Stimulated activated CD4-positive, alpha-beta T cell treated with anti-CD3 and anti-CD28 coated beads, Interleukin-4, amount 100 ng/mL, for 1 hour (primary cell): ENCODE measurements around the gene NCOR2.

ENCODE experiments used
- DNase-seq: peaks from one replicate; pipeline ENCODE4 v3.0.0-alpha.2; 2020

NCOR2 gene

DNA sequence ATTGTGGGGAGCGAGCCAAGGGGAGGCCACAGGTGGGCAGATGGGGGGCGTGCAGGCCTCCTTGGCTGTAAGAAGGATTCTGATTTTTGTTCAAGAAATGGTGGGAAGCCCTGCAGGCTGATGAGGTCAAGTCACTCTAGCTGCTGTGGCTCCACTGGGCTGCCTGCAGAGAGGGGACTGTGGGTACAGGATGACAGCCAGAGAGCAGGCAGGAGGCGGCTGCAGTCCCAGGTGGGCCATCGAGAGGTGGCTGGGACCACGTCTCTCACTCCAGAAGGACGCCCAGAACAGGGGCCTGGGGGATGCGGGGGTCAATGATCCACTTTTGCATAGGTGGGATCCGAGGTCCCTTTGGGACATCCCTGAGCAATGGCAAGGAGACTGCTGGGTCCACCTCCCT is 9.1 kb downstream of the NCOR2 start:
- DNase-seq, result no peak

DNA sequence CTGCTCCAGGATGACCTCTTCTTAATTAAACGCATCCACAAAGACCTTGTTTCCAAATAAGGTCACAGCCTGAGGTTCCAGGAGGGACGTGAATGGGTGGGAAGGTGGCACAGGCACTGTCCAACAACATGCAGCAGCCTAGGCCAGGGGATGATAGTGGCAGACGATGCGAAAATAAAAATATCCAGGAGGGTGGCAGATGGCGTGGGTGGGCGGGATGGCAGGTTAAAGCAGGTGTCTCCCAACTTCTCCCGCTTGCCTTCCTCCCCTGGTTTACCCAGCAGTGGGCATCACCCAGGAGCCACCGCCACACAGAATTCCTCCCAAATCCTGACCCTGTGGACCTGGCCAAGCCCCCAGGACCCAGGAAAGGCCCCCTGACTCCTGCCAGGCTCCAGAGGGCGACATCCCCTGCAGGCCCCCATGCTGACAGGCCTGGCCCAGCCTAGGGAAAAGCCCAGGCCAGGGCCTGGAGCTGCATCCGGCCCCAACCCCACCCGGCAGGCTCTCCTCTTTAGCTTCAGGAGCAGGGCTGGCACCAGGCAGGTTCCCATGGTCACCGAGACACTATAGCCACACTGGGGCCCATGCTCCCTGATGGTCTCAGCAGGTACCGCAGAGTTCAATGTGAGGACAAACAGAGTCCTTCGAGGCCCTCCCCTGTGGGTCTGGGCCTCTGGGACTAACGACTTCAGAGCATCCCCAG is 9.7 kb downstream of the NCOR2 start:
- DNase-seq, result no peak

DNA sequence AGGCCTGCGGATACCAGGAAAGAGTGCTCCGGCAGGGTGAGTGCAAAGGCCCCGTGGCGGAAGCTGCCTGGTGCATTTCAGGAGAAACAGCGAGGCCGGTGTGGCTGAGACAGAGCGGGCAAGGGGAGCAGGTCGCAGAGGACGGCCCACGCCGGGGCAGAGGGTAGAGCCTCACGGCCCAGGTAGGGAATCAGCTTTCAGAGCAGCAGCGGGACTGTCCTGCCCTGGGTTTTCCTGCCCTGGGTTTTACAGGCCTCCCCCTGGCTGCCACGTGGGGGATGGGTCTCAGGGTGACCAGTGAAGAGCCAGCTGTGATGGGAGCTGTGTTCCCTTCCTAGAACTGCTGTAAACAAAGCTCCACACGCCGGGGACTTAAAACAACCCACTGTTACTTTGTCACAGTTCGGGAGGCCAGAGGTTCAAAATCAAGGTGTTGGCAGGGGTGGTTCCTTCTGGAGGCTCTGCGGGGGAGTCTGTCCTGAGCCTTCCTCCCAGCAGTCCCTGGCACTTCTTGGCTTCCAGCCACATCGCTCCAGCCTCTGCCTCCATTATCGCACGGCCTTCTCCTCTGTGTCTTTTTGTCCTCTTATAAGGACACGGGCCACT is 10.4 kb downstream of the NCOR2 start:
- no peak for DNase-seq

DNA sequence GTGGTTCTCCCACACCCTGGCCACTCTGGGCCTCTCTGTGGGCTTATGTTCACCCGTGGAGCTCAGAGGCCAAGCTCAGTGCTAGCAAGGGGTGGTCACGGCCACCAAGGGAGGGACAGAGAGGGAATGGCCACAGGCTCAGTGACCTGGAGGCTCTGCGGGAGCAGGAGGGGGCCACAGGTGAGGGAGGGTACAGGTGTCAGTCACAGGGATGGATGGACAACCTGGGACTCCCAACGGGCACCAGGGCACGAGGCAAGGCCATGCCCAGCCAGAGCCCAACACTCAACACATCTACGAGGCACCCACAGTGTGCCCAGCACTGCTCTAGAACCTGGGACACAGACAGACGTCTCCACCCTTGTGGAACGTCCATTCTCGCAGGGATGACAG is 11.3 kb downstream of the NCOR2 start:
- no peak for DNase-seq

DNA sequence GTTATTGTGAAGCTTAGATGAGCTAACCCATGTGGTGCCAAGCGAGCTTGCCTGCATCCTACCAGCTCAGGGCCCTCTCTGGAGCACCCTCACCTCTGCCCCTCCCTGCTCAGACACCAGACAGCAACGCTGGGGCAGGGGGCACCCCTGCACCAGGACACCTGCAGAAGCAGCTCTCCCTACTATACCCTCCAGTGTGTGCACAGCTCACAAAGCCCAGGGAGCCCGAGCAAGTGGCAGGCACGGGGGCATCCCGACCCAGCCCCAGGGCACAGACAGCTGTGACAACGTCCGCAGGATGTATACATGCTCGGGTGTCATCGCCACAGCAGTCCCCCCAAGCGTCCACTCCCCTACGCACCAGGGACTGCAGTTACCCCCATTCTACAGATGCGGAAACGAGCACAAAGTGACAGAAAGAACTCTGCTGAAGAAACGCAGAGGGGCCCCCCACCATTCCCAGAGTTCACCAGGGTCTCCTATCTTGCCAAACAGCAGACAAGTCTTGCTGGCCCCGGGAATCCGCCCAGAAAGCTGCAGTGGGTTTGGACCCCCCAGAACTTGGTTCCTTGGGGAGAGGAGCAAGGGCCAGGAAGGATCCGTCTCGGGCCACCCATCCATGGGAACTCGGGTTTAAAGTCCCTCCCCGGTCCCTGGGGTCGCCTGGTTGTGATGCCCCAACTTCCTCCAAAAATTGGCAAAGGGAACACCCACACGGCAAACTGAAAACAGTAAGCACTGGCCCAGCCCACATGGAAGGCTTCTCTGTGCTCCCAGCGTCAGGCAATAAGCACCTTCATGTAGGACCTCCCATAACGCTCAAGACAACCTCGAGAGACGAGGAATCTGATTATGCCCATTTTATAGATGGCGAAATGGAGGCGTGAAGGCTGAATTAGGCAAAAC is 12.0 kb downstream of the NCOR2 start:
- no peak for DNase-seq

DNA sequence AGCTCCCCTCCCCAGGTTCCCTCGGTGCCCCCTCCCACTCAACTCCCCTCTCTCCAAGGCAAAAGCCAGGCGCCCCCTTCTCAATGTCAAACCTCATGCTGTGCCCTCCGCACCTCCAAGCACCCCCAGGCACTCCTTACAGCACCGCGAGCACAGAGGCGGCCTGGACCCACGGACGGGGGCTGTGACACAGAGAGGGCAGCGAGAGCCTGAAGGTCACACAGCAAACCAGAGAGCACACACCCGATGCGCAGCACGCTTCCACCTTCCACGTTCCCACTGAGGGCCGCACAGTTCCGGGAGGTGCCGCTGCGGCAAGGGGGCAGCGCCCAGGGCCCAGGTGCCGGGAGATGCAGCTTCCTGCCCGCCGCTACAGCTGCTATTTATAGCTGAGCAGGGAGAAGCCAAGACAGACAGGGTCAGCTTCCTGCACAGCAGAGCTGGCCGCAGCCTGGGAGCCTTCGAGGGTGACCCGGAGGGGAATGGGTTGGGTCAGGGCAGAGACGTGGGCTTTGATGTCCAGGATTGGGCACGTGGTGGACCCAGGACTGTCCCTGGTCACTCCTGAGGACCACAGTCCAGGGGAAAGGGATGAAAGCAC is 12.9 kb downstream of the NCOR2 start:
- DNase-seq, result no peak

DNA sequence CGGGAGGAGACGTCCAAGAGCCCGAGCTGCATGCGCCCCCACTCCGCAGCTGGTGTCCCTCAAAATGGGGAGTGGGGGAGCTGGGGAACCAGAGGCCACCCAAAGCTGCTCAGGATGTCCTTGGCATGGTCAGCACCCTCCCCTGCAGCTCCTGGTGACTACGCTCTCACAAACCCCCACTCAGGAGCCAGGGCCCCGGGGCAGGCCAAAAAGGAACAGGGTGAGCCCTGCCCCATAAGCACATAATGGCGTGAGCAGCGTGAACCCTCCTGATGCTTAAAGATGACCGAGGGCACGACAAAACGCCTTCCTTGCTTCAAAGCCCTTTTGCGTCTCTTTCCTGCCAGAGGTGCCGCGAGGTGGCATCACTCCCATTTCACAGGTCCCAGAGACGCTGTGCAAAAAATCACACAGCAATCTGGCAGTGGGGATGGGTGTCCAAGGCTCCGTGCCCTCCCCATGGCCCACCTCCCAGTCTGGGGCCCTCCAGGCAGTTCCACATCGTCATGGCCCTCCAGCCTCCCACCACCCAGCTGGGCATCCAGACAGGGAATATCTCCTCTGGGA is 13.5 kb downstream of the NCOR2 start:
- no peak for DNase-seq

DNA sequence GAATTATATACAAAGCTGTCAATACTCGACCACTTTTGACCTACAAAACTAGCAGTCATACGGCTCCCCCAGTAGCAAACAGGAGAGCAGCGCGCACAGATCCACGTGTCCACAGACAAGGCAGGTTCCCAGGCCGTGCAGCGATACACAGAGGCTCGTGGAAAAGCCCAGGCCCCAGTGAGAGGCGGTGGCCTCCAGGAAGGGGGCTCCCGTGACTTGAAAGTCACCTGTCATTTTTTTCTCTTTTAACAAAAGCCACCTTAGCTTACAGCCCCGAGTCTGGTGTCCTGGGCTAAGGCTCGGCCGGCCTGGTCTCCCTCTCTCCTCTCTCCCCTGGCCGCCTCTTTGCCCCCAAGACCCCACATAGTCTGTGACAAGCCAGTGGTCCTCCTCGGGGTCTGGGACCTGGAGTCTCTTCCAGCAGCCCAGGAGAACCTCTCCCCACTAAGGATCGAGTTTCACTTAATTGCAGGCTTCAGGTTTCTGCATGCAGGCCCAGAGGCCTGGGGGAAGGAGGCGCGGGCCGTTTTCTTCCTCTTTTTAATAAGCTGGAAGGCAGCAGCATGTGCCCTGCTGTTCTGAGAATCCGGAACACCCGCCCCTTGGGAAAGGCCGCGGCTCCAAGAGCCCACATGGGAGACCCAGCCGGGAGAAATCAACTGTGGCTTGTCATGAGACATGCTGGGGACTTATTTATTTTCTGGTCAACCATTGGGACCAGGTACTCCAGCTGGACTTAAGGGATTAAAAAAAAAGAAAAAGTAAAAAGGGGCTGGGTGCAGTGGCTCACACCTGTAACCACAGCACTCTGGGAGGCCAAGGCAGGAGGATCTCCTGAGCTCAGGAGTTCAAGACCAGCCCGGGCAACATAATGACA is 15.9 kb downstream of the NCOR2 start:
- no peak for DNase-seq

DNA sequence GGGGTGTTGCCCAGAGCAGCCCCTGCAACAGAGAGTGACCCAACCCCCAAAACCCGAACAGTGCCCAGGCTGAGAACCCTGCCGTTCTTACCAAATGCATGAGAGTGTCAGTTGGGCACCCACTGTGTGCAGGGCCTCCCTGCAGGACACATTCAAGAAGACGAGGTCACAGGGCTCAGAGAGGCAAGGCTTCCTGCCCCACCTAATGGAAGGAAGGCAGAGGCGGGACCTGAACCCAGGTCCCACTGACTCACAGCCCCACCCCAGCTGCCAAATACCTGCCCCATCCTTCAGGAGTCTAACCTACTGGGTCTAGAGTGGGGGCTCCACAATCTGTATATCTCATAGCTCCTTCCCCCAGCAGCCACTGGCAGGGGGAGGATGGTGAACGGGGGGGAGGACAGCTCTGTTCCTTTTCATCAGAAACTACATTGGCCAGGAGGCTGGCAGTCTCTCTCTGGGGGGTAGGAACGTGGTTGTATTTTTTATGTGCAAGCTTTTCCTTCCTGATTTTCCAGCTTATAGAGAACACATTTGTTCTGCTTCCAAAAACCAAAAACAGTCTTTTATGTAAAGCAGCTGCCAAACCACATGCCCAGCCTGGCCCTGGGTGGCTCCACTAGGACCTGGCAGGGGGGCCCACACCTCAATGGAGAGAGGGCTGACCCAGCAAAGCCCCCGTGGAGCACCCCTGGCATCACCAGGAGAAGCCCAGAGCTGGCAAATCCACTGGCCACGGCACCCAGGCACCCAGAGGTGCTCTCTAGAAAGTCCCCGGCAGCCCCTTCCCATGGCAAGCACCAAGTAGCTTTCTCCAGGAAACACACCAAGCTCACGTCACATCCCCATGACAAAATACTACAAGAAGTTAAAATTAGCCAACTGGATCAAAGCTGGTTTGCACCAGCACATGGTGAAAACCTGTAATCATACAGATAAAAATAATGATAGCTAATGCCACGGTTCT is 17.0 kb downstream of the NCOR2 start:
- DNase-seq, result no peak

DNA sequence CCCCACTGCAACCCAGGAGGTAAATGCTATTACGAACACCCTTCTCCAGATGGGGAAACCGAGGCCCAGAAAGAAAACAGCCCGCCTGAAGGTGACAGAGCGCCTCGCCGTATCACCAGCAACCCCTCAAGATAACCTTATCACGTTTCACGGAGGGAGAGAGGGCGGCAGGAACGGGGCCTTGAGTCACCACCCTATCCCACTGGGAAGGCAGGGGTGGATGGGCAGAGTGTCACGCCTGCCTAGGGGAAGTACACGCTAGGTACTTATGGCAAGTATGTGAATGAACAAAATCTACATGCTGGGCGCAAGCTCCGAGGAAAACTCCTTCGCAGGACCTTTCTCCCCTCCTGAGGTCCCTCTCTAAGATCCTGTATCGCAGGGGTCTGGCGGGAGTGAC is 17.8 kb downstream of the NCOR2 start:
- no peak for DNase-seq

DNA sequence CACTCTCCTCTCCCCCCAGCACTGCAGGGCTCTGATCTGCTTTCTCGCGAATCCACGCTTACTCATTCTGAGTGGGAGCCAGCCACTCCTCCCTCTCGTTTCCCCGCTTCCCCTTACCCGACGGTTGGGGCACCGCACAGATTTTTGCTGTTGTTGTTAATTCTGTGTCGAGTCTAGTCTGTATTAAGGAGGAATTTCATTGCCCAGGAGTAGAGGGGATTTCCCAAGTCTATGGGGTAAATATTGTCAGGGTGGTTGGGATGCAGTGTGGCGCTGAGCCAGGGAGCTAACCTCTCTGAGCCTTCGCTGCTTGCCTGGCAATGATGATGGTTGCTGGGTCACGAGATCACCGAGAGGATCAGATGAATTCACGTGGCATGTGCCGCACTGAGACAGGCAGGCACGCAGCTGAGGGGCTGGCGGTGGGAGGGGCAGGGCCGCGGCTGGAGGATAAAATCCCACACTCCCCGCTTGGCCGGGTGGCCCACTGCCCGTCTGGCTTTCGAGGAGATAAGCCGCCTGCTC is 18.5 kb downstream of the NCOR2 start:
- peak; percentile 47 for DNase-seq

DNA sequence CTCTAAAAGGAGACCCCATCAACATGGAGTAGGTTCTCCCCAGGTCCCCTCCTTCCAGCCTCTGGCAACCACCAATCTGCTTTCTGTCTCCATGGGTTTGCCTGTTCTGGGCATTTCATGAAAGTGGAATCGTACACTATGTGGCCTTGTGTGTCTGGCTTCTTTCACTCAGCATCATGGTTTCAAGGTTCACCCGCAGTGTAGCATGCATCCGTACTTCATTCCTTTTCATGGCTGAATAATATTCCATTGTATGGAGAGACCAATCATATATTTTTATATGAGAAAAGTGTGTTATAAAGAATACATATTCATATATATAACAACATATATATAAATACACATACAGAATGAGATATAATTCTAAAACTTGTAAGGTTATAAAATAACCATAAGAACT is 19.8 kb downstream of the NCOR2 start:
- DNase-seq, result no peak

DNA sequence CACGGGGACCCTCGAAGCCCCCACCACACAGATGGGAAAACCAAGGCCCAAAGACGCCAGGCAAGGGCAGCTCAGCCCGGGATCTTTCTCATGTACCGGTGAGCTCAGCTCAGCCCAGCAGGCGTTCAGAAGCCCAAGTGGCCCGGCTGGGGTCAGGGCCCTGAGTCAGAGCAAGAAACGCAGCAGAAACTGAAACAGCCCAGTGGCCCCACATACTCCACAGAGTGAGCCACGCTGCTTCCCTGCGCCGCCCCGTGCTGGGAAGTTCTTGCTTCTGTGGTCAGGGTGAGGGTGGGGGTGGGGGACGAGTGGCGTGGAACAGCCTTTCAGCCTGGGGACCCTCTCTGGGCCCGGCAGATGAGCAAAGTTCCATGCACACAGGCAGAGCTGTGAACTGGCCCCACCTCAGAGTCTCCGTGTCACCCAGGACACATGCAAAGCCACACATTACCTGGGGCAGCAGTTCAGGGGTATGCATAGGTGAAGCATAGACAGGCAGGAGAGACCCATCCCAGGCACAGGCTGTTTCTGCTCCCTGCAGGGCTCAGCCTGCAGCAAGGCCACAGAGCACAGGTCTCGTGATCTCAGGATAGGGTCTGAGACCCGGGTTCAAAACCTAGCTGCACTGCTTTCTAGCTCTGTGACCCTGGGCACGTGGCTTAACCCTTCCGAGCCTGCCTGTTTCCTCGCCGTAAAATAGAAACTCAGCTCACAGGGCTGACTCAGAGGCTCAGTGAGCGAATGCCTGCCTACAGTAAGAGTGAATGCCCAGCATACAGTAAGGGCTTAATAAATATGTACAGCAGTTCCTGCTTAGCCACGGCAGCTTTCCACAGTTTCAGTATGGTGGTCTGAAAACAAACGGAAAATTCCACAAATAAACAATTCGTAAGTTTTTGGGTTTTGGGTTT is 21.6 kb downstream of the NCOR2 start:
- DNase-seq, result peak; percentile 35

DNA sequence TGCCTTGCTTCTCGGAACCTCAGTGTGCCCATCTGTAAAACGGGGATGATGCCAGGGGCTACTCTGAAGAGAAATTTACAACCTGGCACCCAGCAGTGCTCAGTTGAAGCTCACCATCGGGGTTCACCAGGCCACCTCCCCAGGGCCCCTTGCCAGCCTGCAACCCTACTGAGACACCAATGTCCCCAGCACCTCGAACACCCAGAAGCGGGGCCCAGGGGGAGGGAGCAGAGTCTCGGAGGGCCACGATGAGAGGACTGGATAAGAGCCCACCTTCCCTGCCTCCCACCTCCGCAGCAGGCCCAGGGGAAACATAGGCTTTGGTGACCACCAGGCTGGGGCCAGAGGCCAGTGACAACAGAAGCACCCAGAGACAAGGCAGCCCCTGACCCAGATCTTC is 22.4 kb downstream of the NCOR2 start:
- no peak for DNase-seq

DNA sequence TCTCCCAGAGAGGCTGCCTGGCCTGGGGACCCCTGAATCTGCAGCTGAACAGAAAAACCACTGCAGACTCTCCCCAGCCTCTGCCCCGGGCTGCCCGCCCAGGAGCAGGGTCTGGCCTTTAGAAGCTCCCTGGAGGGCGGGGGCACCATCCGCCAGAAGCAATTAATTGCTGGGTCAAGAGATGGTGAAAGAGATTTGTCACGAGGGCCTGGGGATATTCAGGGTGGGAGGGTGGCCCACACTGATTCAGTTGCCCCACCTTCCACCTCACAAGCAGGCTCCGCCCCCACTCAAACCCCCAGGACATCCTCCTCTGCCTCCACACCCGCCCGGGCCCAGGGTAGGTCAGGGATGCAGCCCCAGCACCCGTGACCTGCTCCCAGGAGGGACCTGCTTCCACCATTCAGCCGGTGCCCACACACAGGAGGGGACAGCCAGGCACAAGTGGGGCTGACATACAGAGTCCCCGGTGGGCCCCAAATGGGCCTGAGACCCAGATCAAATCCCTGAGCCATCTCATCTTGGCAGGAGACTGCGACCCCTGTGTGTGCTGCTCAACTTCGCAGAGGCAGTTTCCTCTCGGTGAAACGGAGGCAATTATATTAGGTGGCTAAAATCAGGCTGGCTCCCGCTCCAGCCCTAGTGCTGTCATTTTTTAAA is 23.0 kb downstream of the NCOR2 start:
- no peak for DNase-seq

DNA sequence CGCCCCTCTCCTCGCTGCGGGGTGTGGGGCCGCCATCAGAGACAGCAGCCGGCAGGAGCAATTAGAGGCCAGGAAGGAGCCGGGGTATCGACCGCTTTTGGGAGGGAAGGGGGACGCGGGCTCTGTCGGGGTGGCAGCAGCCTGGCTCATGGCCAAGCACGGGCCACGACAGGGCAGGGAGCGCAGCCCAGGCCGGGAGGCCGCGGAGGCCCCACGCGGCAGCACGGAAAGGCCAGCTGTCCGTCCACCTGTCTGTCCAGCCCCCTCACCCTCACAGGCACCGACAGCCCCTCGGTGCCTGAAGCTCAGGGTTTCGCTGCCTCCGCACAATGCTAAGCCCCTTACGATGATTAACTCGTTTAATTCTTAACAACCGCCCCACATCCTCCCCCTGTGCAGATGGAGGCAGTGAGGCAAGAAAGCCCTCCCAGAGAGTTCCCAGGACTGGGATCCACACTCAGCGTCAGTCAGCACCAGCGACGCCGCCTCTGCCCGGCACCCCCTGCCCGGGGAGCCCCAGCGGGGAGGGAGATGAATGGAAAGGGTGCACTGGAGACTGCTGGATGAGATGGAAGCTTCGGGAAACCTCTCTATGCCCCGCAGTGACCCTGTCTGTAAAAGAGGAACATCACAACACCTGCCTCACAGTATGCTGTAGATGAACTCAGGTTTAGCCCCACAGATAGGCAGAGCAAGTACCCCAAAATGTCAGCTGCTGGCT is 23.7 kb downstream of the NCOR2 start:
- no peak for DNase-seq

DNA sequence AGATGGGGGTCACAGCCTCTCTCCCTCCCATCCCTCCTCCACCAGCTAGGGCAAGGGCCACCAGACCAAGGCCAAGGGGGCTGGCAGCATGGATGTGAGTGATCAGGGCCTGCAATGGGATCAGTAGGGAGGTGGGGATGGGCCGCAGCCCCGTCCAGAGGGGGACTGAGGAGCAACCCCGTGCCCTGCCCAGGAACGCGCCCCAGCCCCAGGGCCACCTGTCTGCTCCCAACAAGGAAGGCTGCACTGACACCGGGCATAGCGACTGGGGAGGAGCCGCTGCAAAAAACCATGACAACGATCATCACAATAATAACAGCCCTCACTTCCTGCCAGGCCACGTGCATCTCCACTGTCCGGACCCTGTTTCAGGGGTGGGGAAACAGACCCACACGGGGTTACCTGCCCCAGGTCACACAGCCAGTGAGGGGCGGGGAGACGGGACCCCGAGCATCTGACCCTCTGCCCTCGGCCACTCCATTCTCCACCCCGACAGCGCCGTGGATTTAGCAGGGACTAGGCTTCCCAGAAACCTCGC is 24.3 kb downstream of the NCOR2 start:
- DNase-seq, result no peak
